Heart right ventricle (tissue), 16 donors: ENCODE results near the gene ZNF385C. TPM values are rescaled to one million over a fixed set of nuclear protein-coding genes. Genes with fewer than 3 reads are reported as not detected.

Experiments
- ATAC-seq, 8 donors: fragments of 200-7000 bp; cut with Tn5 transposase; one replicate each; pipeline ENCODE4 v1.9.1; 2020; ENCODE audit warnings: mild to moderate bottlenecking in 8 of 8, moderate library complexity in 8 of 8, moderate number of reproducible peaks in 1 of 8
- DNase-seq, 2 donors: peaks; one replicate each; pipeline ENCODE4 v3.0.0-alpha.2; 2020
- H3K27ac ChIP-seq, 10 donors: fragments of 200-600 bp; sonication (generic) in 2 of 10; one replicate each; pipeline versions ENCODE4 v1.5.0 to v1.8.0; 2020 to 2022; ENCODE audit warnings: mild to moderate bottlenecking in 3 of 10
- H3K27me3 ChIP-seq, 7 donors: fragments of 200-600 bp; one replicate each; pipeline ENCODE4 v1.8.0; 2021 to 2022; ENCODE audit warnings: mild to moderate bottlenecking in 2 of 7
- H3K36me3 ChIP-seq, 9 donors: fragments of 200-600 bp; sonication (generic) in 1 of 9; one replicate each; pipeline versions ENCODE4 v1.5.0 to v1.8.0; 2020 to 2022; ENCODE audit warnings: mild to moderate bottlenecking in 2 of 9
- H3K4me1 ChIP-seq, 9 donors: fragments of 200-600 bp; sonication (generic) in 1 of 9; one replicate each; pipeline versions ENCODE4 v1.5.0 to v1.8.0; 2020 to 2022; ENCODE audit warnings: mild to moderate bottlenecking in 4 of 9
- H3K4me3 ChIP-seq, 10 donors: fragments of 200-600 bp; sonication (generic) in 2 of 10; one replicate each; pipeline versions ENCODE4 v1.5.0 to v1.8.0; 2020 to 2022; ENCODE audit warnings: mild to moderate bottlenecking in 7 of 10, moderate library complexity in 2 of 10
- H3K9me3 ChIP-seq, 11 donors: fragments of 200-600 bp in 10 of 11; sonication (generic) in 2 of 11; one replicate each; pipeline versions ENCODE4 v1.5.0 to v1.8.0; 2013 to 2022; ENCODE audit warnings: mild to moderate bottlenecking in 2 of 11, control low read depth in 1 of 11, moderate library complexity in 1 of 11
- WGBS, 2 donors: extraction: QIAGEN DNeasy Blood & Tissue Kit; methylation state at CpG; one replicate each; pipeline ENCODE4 v1.1.7; 2013; ENCODE audit warnings: inconsistent platforms in 1 of 2; 5-methylcytosine and 5-hydroxymethylcytosine counted together
- intact Hi-C, 10 donors: fragments of 100-400 bp; cut with DNase I; formaldehyde crosslinking; loops; one replicate each; pipeline versions ENCODE4 v1.11.1 to v1.14.2; 2022
- polyA plus RNA-seq, 2 donors: library from polyadenylated mRNA; stranded (reverse); fragments of 200-250 nt; gene quantifications; one replicate each; pipeline ENCODE4 v1.2.3, GENCODE V29; 2013
- total RNA-seq, 10 donors: library from RNA; stranded (reverse); fragmentation: NEBNext Ultra II Directional in 3 of 10; extraction: Animal tissue kit (Norgen Biotek cat#: 25700) in 3 of 10; gene quantifications; one replicate each; pipeline versions ENCODE4 v1.2.1 to v1.2.4, GENCODE V29; 2021 to 2023
- TF ChIP-seq, protein P1 (sequence below), 9 donors: fragments of 200-600 bp; sonication (generic) in 2 of 9; IDR thresholded peaks; one replicate each; pipeline versions ENCODE4 v1.5.0 to v1.8.0; 2021 to 2022; ENCODE audit warnings: antibody characterized with exemption in 9 of 9, mild to moderate bottlenecking in 5 of 9, moderate library complexity in 1 of 9
- donor health status: Arrhythmogenic right ventricular cardiomyopathy.
- donor health status: ischemic (EF 13 %, LVEDD 7.1; RV severe dilation, severe dysfunction).
- donor health status: healthy with polysubstance abuse.
- donor health status: DM: no; HTN: yes; CAD: no.
- donor health status: DM: no; HTN: no; CAD: no.
- donor health status: ischemic (EF 25% LVEDD 6.9; RV normal size, moderate dysfunction).
- donor health status: ischemic (EF 25% LVEDD 5.7; RV mildly dilated, moderate dysfunction).
- donor health status: healthy.
- donor health status: DM: yes; HTN: yes; CAD: no.
- donor health status: Ischemic cardiomyopathy.
- donor health status: ischemic (EF 35%, LVEDD 5.7; RV mildly dilated, moderate dysfunction).
- donor health status: nonischemic (EF 11% LVEDD 7.7; RV severe dilation, severe dysfunction).
- donor health status: DM: yes; HTN: yes; CAD: no.
- donor health status: PGD.
- donor health status: ischemic (EF 29% LVEDD 5.4; RV normal size, mild dysfunction).
- donor health status: nonischemic (EF 23%, LVEDD 6.1; RV moderate dilation, normal function).

Gene ZNF385C
- total and polyA plus RNA-seq, 12 donors = 0.09 to 0.56 (median 0.24) TPM; not detected in 1

DNA sequence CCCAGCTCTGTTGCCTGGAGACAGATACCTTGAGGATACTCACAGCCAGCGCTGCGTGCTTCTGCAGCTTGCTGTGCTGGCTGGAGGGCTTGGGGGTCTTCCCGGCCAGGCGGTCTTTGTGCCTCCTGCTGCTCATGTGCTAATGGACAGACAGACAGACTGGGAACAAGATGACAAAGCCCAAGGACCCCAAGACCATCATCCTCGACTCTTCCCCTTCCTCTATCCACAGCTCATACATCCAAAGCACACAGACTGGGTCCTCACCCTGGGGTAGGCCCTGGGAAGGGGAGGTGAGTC is 70.7 kb downstream of the ZNF385C start:
- Histone ChIP-seq H3K4me1 (peaks cover 9 to 31% (median 17%) of the 10 kb centered on the region in 9 donors), H3K27ac (no peak overlapping the region), H3K4me3 (no peak overlapping the region), H3K9me3 (no peaks in the 10 kb centered on the region), H3K36me3 (peaks cover 0 to 25% (median 18%) of the 10 kb centered on the region in 9 donors), H3K27me3 (peaks cover 0 to 13% (median 0%) of the 10 kb centered on the region in 7 donors)
- 71 to 78% methylated on average over 5 of the region's 5 CpGs for WGBS, 2 donors
- intact Hi-C loops = loop anchor here in 6 of 10 donors (2.0 to 10.0 kb wide), 7 partner anchors 35 to 157 kb away; partner anchors contain the start of genes DHX58 (in 1 of the 6), HCRT (in 1 of the 6) and KCNH4 (in 1 of the 6)
- DNase-seq (no peak), ATAC-seq (no peak)
- TF ChIP-seq, protein P1, sequence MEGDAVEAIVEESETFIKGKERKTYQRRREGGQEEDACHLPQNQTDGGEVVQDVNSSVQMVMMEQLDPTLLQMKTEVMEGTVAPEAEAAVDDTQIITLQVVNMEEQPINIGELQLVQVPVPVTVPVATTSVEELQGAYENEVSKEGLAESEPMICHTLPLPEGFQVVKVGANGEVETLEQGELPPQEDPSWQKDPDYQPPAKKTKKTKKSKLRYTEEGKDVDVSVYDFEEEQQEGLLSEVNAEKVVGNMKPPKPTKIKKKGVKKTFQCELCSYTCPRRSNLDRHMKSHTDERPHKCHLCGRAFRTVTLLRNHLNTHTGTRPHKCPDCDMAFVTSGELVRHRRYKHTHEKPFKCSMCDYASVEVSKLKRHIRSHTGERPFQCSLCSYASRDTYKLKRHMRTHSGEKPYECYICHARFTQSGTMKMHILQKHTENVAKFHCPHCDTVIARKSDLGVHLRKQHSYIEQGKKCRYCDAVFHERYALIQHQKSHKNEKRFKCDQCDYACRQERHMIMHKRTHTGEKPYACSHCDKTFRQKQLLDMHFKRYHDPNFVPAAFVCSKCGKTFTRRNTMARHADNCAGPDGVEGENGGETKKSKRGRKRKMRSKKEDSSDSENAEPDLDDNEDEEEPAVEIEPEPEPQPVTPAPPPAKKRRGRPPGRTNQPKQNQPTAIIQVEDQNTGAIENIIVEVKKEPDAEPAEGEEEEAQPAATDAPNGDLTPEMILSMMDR (IDR thresholded peaks at IDR 0.05) = no peak

DNA sequence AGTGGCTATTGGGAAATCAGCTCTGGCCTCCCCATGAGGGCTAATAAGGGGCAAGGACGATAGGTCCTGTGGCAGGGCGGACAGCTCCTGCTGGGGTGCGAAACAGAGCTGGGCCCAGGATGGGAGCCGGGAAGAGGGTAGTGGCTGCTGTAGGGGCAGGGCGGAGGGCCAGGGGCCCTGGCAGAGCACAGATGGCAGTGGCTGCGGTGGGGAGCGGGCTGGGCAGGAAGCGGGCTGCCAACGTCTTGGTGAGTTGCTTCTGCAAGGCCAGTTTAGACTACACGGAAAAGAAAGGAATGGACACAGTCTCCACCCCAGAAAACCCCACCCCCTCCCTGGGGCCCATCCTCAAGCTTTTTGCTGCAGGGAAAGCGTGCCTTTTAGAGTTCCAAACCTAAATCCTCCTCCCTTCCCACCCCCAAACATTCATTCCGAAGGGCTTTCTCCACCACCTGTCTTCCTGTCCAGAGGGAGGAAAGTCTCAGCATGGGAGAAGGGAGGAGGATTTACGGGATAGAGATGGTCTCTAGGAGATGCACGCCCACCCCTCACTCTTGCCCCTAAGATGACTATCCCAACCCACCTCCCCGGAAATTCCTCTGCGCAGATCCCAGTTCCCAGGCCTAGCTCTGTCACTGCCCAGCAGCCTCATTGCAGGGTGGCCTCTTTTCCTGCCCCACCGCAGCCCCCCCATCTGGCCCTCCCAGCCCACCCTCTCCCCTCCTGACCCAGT is 71.2 kb downstream of the ZNF385C start:
- ATAC-seq (no peak), DNase-seq (no peak)
- H3K4me1 ChIP-seq = peaks cover 9 to 31% (median 17%) of the 10 kb centered on the region in 9 donors
- peaks cover 0 to 30% (median 23%) of the 10 kb centered on the region in 9 donors for H3K36me3 ChIP-seq
- TF ChIP-seq, protein P1 (IDR thresholded peaks at IDR 0.05) = no peak
- H3K4me3 ChIP-seq = no peak overlapping the region
- no peak overlapping the region for H3K27ac ChIP-seq
- intact Hi-C loops = loop anchor here in 6 of 10 donors (2.0 to 10.0 kb wide), 7 partner anchors 35 to 158 kb away; partner anchors contain the start of genes DHX58 (in 1 of the 6), HCRT (in 1 of the 6) and KCNH4 (in 1 of the 6)
- 53 to 62% methylated on average over 17 of the region's 17 CpGs for WGBS, 2 donors
- no peaks in the 10 kb centered on the region for H3K9me3 ChIP-seq
- H3K27me3 ChIP-seq = peaks cover 0 to 13% (median 0%) of the 10 kb centered on the region in 7 donors

DNA sequence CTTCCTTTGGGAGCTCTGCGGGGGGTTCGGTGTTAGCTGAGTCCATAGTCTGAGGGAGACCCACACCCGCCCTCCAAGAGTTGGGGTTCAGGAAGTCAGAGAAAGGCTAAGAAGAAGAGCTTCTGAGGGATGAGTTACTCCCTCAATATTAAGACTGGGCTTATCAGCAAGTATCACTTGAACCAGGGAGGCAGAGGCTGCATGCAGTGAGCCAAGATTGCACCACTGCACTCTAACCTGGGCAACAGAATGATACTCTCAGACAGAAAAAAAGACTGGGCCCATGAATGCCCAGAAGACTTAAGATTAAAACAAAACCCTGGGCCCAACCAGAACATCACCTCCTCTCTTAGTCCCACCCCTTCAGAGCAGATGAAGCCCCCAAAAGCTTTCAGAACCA is 72.3 kb downstream of the ZNF385C start:
- no peak overlapping the region for H3K27ac ChIP-seq
- WGBS, 2 donors = 93 to 95% methylated on average over 3 of the region's 3 CpGs
- TF ChIP-seq, protein P1 (IDR thresholded peaks at IDR 0.05) = no peak

DNA sequence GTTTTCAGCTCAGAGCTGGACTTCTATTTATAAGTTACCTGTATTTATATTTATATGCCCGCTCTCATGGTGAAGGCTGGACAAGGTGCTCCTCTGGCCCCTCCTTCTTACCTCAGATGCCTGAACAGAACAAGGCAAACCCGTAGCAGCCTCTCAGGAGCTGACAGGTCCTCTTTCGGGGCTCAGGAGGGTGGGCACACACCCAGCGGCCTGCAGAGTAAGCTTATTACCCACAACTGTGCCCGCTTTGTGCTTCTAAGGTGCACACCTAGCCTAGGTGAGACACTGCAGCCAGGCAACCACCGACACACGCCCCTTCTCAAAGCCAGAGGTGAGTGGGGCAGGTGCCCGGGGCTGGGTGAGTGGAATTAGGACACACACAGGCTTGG is 73.1 kb downstream of the ZNF385C start:
- H3K9me3 ChIP-seq = no peaks in the 10 kb centered on the region
- peak overlapping the region in 8 of 10 donors; percentile 41 to 88 (median 71) for H3K27ac ChIP-seq
- DNase-seq = no peak
- H3K4me1 ChIP-seq = peaks cover 12 to 47% (median 30%) of the 10 kb centered on the region in 9 donors
- 69 to 71% methylated on average over 8 of the region's 8 CpGs for WGBS, 2 donors
- intact Hi-C loops = loop anchor here in 8 of 10 donors (1.0 to 10.0 kb wide), 11 partner anchors 25 to 160 kb away; partner anchors contain the start of genes C17orf113 (in 1 of the 8), DHX58 (in 1 of the 8), HCRT (in 1 of the 8) and KCNH4 (in 1 of the 8)
- H3K27me3 ChIP-seq = peaks cover 0 to 13% (median 0%) of the 10 kb centered on the region in 7 donors
- H3K36me3 ChIP-seq = peaks cover 0 to 37% (median 25%) of the 10 kb centered on the region in 9 donors
- no peak overlapping the region for H3K4me3 ChIP-seq
- peak in 1 of 8 donors; percentile 7 for ATAC-seq
- TF ChIP-seq, protein P1 (IDR thresholded peaks at IDR 0.05) = peak in 2 of 9 donors; percentile 3 to 19

More for the DNA sequence above, 72.3 kb downstream of the ZNF385C start:
- DNase-seq = no peak
- Histone ChIP-seq H3K9me3 (no peaks in the 10 kb centered on the region), H3K36me3 (peaks cover 0 to 37% (median 25%) of the 10 kb centered on the region in 9 donors), H3K4me1 (peaks cover 10 to 41% (median 24%) of the 10 kb centered on the region in 9 donors), H3K27me3 (peaks cover 0 to 13% (median 0%) of the 10 kb centered on the region in 7 donors), H3K4me3 (no peak overlapping the region)
- ATAC-seq = no peak
- intact Hi-C loops = loop anchor here in 8 of 10 donors (1.0 to 10.0 kb wide), 11 partner anchors 24 to 159 kb away; partner anchors contain the start of genes C17orf113 (in 1 of the 8), DHX58 (in 1 of the 8), HCRT (in 1 of the 8) and KCNH4 (in 1 of the 8)
